H1 (cell line): ENCODE results near the gene FBXO8. TPM values are rescaled to one million over a fixed set of nuclear protein-coding genes. Genes with fewer than 3 reads are reported as not detected.

ENCODE experiments used
- CTCF ChIA-PET: fragments of 300-600 bp; sonication (Branson Sonifier 250); formaldehyde crosslinking; loops from one replicate; lab custom pipeline; 2021; ENCODE audit not compliant: partially characterized antibody; lab: Charles Lee
- POLR2A ChIA-PET: fragments of 300-600 bp; sonication (Branson Sonifier 250); formaldehyde crosslinking; loops from one replicate; lab custom pipeline; 2021; ENCODE audit warnings: inconsistent platforms; ENCODE audit not compliant: partially characterized antibody; lab: Charles Lee
- DNase-seq, 2 experiments: peaks; one replicate each; pipeline versions ENCODE4 v3.0.0 to v3.0.0-alpha.2; 2010 to 2022; ENCODE audit warnings: low spot score in 2 of 2, low read depth in 1 of 2, mixed read lengths in 1 of 2
- FAIRE-seq: peaks from 2 replicates; lab custom pipeline; 2011; peaks lifted over from hg19 to GRCh38; lab: Jason Lieb, UNC
- H2AFZ ChIP-seq: 2 replicates; pipeline ENCODE4 v1.8.1; 2012; ENCODE audit warnings: low read length, inconsistent platforms
- H2AK5ac ChIP-seq: 2 replicates; pipeline ENCODE4 v1.6.1; 2013; ENCODE audit warnings: low read depth, low read length
- H2BK120ac ChIP-seq: replicated peaks from 2 replicates; pipeline ENCODE3; 2013; ENCODE audit warnings: low read depth, low read length, inconsistent platforms
- H2BK12ac ChIP-seq: 2 replicates; pipeline ENCODE4 v1.6.1; 2013; ENCODE audit warnings: low read depth, low read length
- H2BK15ac ChIP-seq: 2 replicates; pipeline ENCODE4 v1.6.1; 2013; ENCODE audit warnings: low read length
- H2BK20ac ChIP-seq: 2 replicates; pipeline ENCODE4 v1.6.1; 2013; ENCODE audit warnings: low read length
- H2BK5ac ChIP-seq: 2 replicates; pipeline ENCODE4 v1.6.1; 2013; ENCODE audit warnings: low read depth, low read length
- H3K14ac ChIP-seq: 2 replicates; pipeline ENCODE4 v1.6.1; 2013; ENCODE audit warnings: inconsistent platforms; ENCODE audit not compliant: insufficient read length
- H3K18ac ChIP-seq: 2 replicates; pipeline ENCODE4 v1.6.1; 2013; ENCODE audit warnings: low read length; ENCODE audit errors: extremely low read depth
- H3K23ac ChIP-seq: 2 replicates; pipeline ENCODE4 v1.6.1; 2013; ENCODE audit warnings: inconsistent platforms; ENCODE audit not compliant: insufficient read length
- H3K23me2 ChIP-seq: 2 replicates; pipeline ENCODE4 v1.6.1; 2013; ENCODE audit warnings: low read depth, low read length
- H3K27ac ChIP-seq: 2 replicates; pipeline ENCODE4 v1.6.1; 2011; ENCODE audit warnings: low read depth, low read length, inconsistent platforms
- H3K27me3 ChIP-seq, 4 experiments: replicated peaks in 1 of 4; 1 replicate in 1 of 4; 2 replicates in 3 of 4; pipeline versions ENCODE4 v1.6.1 to v1.8.1; 2011 to 2013; ENCODE audit warnings: low read length in 3 of 4, mild to moderate bottlenecking in 3 of 4, inconsistent platforms in 2 of 4, mixed read lengths in 2 of 4, moderate library complexity in 1 of 4; ENCODE audit not compliant: control insufficient read depth in 3 of 4, insufficient read depth in 3 of 4; ENCODE audit errors: extremely low read depth in 1 of 4
- H3K36me3 ChIP-seq, 4 experiments: 2 replicates each; pipeline versions ENCODE4 v1.6.1 to v1.8.1; 2011 to 2013; ENCODE audit warnings: mild to moderate bottlenecking in 4 of 4, low read length in 3 of 4, moderate library complexity in 2 of 4, control low read depth in 1 of 4, inconsistent platforms in 1 of 4; ENCODE audit not compliant: insufficient read depth in 4 of 4, control insufficient read depth in 2 of 4
- H3K4ac ChIP-seq: replicated peaks from 2 replicates; pipeline ENCODE3; 2013; ENCODE audit warnings: low read length, low read depth, mixed read lengths, inconsistent platforms; ENCODE audit not compliant: insufficient read length
- H3K4me1 ChIP-seq, 4 experiments: replicated peaks in 1 of 4; 1 replicate in 1 of 4; 2 replicates in 3 of 4; pipeline versions ENCODE4 v1.6.1 to v1.8.1; 2011 to 2013; ENCODE audit warnings: low read length in 3 of 4, inconsistent platforms in 2 of 4, mixed read lengths in 1 of 4; ENCODE audit not compliant: insufficient read depth in 4 of 4, control insufficient read depth in 3 of 4
- H3K4me2 ChIP-seq, 2 experiments: 2 replicates each; pipeline versions ENCODE4 v1.6.1 to v1.8.1; 2011 to 2013; ENCODE audit warnings: low read depth in 2 of 2, low read length in 2 of 2, control low read depth in 1 of 2, inconsistent platforms in 1 of 2, mild to moderate bottlenecking in 1 of 2; ENCODE audit not compliant: insufficient read depth in 1 of 2
- H3K4me3 ChIP-seq, 4 experiments: fragments of 200-600, 300-600 bp in 1 of 4; sonication (generic), shearing (Covaris generic), sonication (Bioruptor Twin) in 1 of 4; 2 replicates each; pipeline versions ENCODE4 v1.5.1 to v1.8.1; 2011 to 2016; ENCODE audit warnings: low read length in 4 of 4, low read depth in 3 of 4, control low read depth in 2 of 4, inconsistent platforms in 2 of 4, mild to moderate bottlenecking in 2 of 4, mixed read lengths in 1 of 4, moderate library complexity in 1 of 4; ENCODE audit not compliant: insufficient read depth in 2 of 4; ENCODE audit errors: extremely low read depth in 1 of 4
- H3K56ac ChIP-seq: replicated peaks from 2 replicates; pipeline ENCODE3; 2013; ENCODE audit warnings: low read depth, mild to moderate bottlenecking, mixed read lengths, low read length, inconsistent platforms; ENCODE audit not compliant: insufficient read length
- H3K79me1 ChIP-seq: 2 replicates; pipeline ENCODE4 v1.6.1; 2013; ENCODE audit warnings: low read depth, low read length, control low read depth
- H3K79me2 ChIP-seq, 2 experiments: 2 replicates each; pipeline versions ENCODE4 v1.6.1 to v1.8.1; 2012 to 2013; ENCODE audit warnings: low read length in 2 of 2, mild to moderate bottlenecking in 2 of 2, inconsistent platforms in 1 of 2; ENCODE audit not compliant: insufficient read depth in 2 of 2, control insufficient read depth in 1 of 2
- H3K9ac ChIP-seq, 4 experiments: replicated peaks in 1 of 4; 1 replicate in 1 of 4; 2 replicates in 3 of 4; pipeline versions ENCODE4 v1.6.1 to v1.8.1; 2011 to 2013; ENCODE audit warnings: low read depth in 3 of 4, low read length in 3 of 4, control low read depth in 2 of 4, mild to moderate bottlenecking in 2 of 4, moderate library complexity in 2 of 4, inconsistent platforms in 1 of 4; ENCODE audit errors: extremely low read depth in 1 of 4
- H3K9me3 ChIP-seq, 2 experiments: 2 replicates each; pipeline versions ENCODE4 v1.6.1 to v1.8.1; 2012 to 2013; ENCODE audit warnings: mild to moderate bottlenecking in 2 of 2, moderate library complexity in 2 of 2, control low read depth in 1 of 2, inconsistent platforms in 1 of 2, low read depth in 1 of 2, low read length in 1 of 2, mixed read lengths in 1 of 2; ENCODE audit not compliant: insufficient read depth in 2 of 2
- H4K20me1 ChIP-seq, 2 experiments: replicated peaks in 1 of 2; 2 replicates each; pipeline versions ENCODE3 to v1.8.1; 2011 to 2013; ENCODE audit warnings: inconsistent platforms in 2 of 2, low read length in 2 of 2, mild to moderate bottlenecking in 1 of 2; ENCODE audit not compliant: insufficient read depth in 2 of 2, control insufficient read depth in 1 of 2
- H4K5ac ChIP-seq: 2 replicates; pipeline ENCODE4 v1.6.1; 2013; ENCODE audit warnings: low read length, low read depth, mixed read lengths, inconsistent platforms; ENCODE audit not compliant: insufficient read length
- H4K8ac ChIP-seq: 2 replicates; pipeline ENCODE4 v1.8.0; 2013; ENCODE audit warnings: mild to moderate bottlenecking, moderate library complexity, low read length, inconsistent platforms; ENCODE audit not compliant: insufficient read depth; ENCODE audit errors: extremely low read depth
- H4K91ac ChIP-seq: replicated peaks from 2 replicates; pipeline ENCODE3; 2013; ENCODE audit warnings: low read length, mixed read lengths, inconsistent platforms; ENCODE audit not compliant: insufficient read length
- BACH1 ChIP-seq: IDR thresholded peaks from 2 replicates; pipeline ENCODE4 v1.6.1; 2012; ENCODE audit warnings: low read length, improper control_type of control experiment
- CBX8 ChIP-seq: fragments of 300-800, 300-1000 bp; sonication (generic); IDR thresholded peaks from 2 replicates; pipeline ENCODE4 v1.7.1; 2016; ENCODE audit warnings: low read depth, low read length, borderline replicate concordance
- CEBPB ChIP-seq: IDR thresholded peaks from 2 replicates; pipeline ENCODE4 v1.6.1; 2012; ENCODE audit warnings: low read depth, low read length
- CHD2 ChIP-seq: IDR thresholded peaks from 2 replicates; pipeline ENCODE4 v1.6.1; 2012; ENCODE audit warnings: low read length, improper control_type of control experiment
- CREB1 ChIP-seq: IDR thresholded peaks from 2 replicates; pipeline ENCODE4 v1.6.1; 2012; ENCODE audit warnings: inconsistent platforms
- EZH2 ChIP-seq: fragments of 200-600 bp; sonication (generic); IDR thresholded peaks from 2 replicates; pipeline ENCODE4 v1.7.1; 2012; ENCODE audit warnings: low read depth, mild to moderate bottlenecking, moderate library complexity, low read length, inconsistent platforms; ENCODE audit not compliant: severe bottlenecking
- GTF2F1 ChIP-seq: IDR thresholded peaks from 2 replicates; pipeline ENCODE4 v1.6.1; 2012; ENCODE audit warnings: low read depth, low read length, improper control_type of control experiment, borderline replicate concordance
- JUND ChIP-seq: IDR thresholded peaks from 2 replicates; pipeline ENCODE4 v1.6.1; 2011; ENCODE audit warnings: mild to moderate bottlenecking, improper control_type of control experiment, low read length
- KDM1A ChIP-seq: fragments of 200-600, 300-600 bp; sonication (generic); IDR thresholded peaks from 2 replicates; pipeline ENCODE4 v1.7.1; 2016; ENCODE audit warnings: mild to moderate bottlenecking, low read length, borderline replicate concordance
- SIN3A ChIP-seq, 2 experiments: IDR thresholded peaks in 1 of 2; conservative IDR thresholded peaks in 1 of 2; 2 replicates each; pipeline ENCODE4 v1.6.1; 2011 to 2012; ENCODE audit warnings: low read length in 2 of 2, improper control_type of control experiment in 1 of 2, low read depth in 1 of 2, mild to moderate bottlenecking in 1 of 2
- SP2 ChIP-seq: IDR thresholded peaks from 2 replicates; pipeline ENCODE4 v1.6.1; 2012; ENCODE audit warnings: mild to moderate bottlenecking, low read length, inconsistent platforms
- SUZ12 ChIP-seq: fragments of 200-600 bp; sonication (generic); IDR thresholded peaks from 2 replicates; pipeline ENCODE4 v1.6.1; 2012; ENCODE audit warnings: mild to moderate bottlenecking, inconsistent platforms, low read length, moderate library complexity, mixed read lengths
- TBP ChIP-seq: IDR thresholded peaks from 2 replicates; pipeline ENCODE4 v1.6.1; 2011; ENCODE audit warnings: low read depth, low read length, improper control_type of control experiment
- TEAD4 ChIP-seq: IDR thresholded peaks from 2 replicates; pipeline ENCODE4 v1.6.1; 2012; ENCODE audit warnings: low read depth, low read length, inconsistent platforms, mixed read lengths
- ZNF274 ChIP-seq: IDR thresholded peaks from 2 replicates; pipeline ENCODE4 v1.7.0; 2012; ENCODE audit warnings: low read length, borderline replicate concordance; ENCODE audit errors: extremely low read depth
- WGBS, 2 experiments: shearing (Covaris generic) in 1 of 2; methylation state at CpG; one replicate each; pipeline versions ENCODE4 v1.1.6 to v1.1.7; 2013 to 2015; ENCODE audit warnings: low lambda C conversion rate in 2 of 2, mixed read lengths in 2 of 2, inconsistent platforms in 1 of 2, low coverage in 1 of 2, missing lambda C conversion rate in 1 of 2; ENCODE audit not compliant: insufficient replicate concordance in 2 of 2, insufficient coverage in 1 of 2, insufficient read length in 1 of 2; ENCODE audit errors: extremely low coverage in 1 of 2, missing lambda C conversion rate in 1 of 2; 5-methylcytosine and 5-hydroxymethylcytosine counted together
- polyA plus RNA-seq, 7 experiments: library from polyadenylated mRNA; depleted of rRNA in 3 of 7; stranded (reverse) in 5 of 7; unstranded in 2 of 7; fragments of >200 nt in 5 of 7; fragments of 200-250 nt in 2 of 7; gene quantifications; 1 replicate in 5 of 7; 2 replicates in 1 of 7; 4 replicates in 1 of 7; pipeline versions ENCODE4 v1.2.1 to v1.2.3, GENCODE V29; 2011 to 2013; ENCODE audit warnings: missing spikeins in 2 of 7, mixed read lengths in 2 of 7
- total RNA-seq: library from RNA; stranded (reverse); fragmentation: NEBNext Ultra II Directional; extraction: Animal tissue kit (Norgen Biotek cat#: 25700); gene quantifications from 2 replicates; pipeline ENCODE4 v1.2.1, GENCODE V29; 2021

FBXO8 gene
- total and polyA plus RNA-seq, 2 of the 8 experiments (the other 6 are each of a cell fraction or from before 2014, with no cell fraction given) = 5.1 to 7.5 TPM

GRCh38 chr4:174189392-174190015 is 94.0 kb downstream of the FBXO8 start:
- no peaks in the 10 kb centered on the region for H3K4me1 ChIP-seq
- no peak overlapping the region for H2BK20ac ChIP-seq
- no peak for FAIRE-seq
- no peaks in the 10 kb centered on the region for H3K79me1 ChIP-seq
- H3K36me3 ChIP-seq = no peaks in the 10 kb centered on the region
- no peak overlapping the region for H2AFZ ChIP-seq
- no peak overlapping the region for H2BK15ac ChIP-seq
- H4K91ac ChIP-seq = no peak overlapping the region
- H3K56ac ChIP-seq = no peak overlapping the region
- H3K18ac ChIP-seq = no peak overlapping the region
- no peak overlapping the region for H3K4me3 ChIP-seq
- ChIA-PET CTCF (interaction anchor here (1.0 to 2.9 kb wide), 4 partner anchors 12 to 179 kb away, joined by 3 to 12 read pairs (median 4); no protein-coding TSS in a partner anchor), POLR2A (no interaction called here)
- H4K8ac ChIP-seq = no peak overlapping the region
- no peaks in the 10 kb centered on the region for H3K27me3 ChIP-seq
- no peak overlapping the region for H2BK5ac ChIP-seq
- DNase-seq = no peak
- H2BK120ac ChIP-seq = no peak overlapping the region
- H3K23me2 ChIP-seq = no peaks in the 10 kb centered on the region
- no peaks in the 10 kb centered on the region for H4K20me1 ChIP-seq
- H2AK5ac ChIP-seq = no peak overlapping the region
- H3K9me3 ChIP-seq = no peaks in the 10 kb centered on the region
- H4K5ac ChIP-seq = no peak overlapping the region
- H3K14ac ChIP-seq = no peak overlapping the region
- H3K4ac ChIP-seq = no peak overlapping the region
- no peak overlapping the region for H3K9ac ChIP-seq
- H3K23ac ChIP-seq = no peak overlapping the region
- H3K27ac ChIP-seq = no peak overlapping the region
- WGBS, 2 experiments = 94% methylated on average over 5 of the region's 5 CpGs; no CpG with 5 or more reads in 1 of the 2 experiments
- H3K4me2 ChIP-seq = no peak overlapping the region
- H2BK12ac ChIP-seq = no peak overlapping the region
- no peaks in the 10 kb centered on the region for H3K79me2 ChIP-seq
- TF ChIP-seq SUZ12 (no peak), CBX8 (no peak), ZNF274 (no peak), BACH1 (no peak), CREB1 (no peak), TEAD4 (no peak), KDM1A (no peak), TBP (no peak), SP2 (no peak), CEBPB (no peak), JUND (no peak), SIN3A (conservative IDR thresholded peaks at IDR 0.05 in 1 of 2, IDR thresholded peaks at IDR 0.05 in 1 of 2; ENCODE audit: low read depth in 1 of 2, low read length in 2 of 2) (no peak), CHD2 (no peak), GTF2F1 (no peak), EZH2 (no peak)
